ENCODE data around the gene GABRG3.

DNA sequence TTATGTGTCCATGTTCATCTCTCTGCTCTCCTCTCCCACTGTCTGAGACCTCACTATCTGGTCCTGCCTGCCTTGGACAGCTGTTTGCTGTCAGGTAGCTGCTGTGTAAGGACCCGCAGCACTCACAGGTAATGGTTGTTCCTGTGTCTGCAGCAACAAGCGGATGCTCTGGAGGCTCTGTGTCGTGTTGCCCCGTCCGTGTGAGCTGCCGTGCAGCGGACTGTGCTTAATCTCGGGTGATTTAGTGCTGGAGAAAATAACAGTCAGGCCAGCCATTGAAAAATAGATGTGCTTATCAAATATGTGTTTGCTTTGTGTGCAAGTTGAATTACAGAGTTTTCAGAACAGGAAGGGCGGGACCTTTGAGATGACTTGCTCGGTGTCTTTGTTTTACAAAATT, 121.4 kb downstream of the GABRG3 start:
- TF ChIP-seq, protein P1, sequence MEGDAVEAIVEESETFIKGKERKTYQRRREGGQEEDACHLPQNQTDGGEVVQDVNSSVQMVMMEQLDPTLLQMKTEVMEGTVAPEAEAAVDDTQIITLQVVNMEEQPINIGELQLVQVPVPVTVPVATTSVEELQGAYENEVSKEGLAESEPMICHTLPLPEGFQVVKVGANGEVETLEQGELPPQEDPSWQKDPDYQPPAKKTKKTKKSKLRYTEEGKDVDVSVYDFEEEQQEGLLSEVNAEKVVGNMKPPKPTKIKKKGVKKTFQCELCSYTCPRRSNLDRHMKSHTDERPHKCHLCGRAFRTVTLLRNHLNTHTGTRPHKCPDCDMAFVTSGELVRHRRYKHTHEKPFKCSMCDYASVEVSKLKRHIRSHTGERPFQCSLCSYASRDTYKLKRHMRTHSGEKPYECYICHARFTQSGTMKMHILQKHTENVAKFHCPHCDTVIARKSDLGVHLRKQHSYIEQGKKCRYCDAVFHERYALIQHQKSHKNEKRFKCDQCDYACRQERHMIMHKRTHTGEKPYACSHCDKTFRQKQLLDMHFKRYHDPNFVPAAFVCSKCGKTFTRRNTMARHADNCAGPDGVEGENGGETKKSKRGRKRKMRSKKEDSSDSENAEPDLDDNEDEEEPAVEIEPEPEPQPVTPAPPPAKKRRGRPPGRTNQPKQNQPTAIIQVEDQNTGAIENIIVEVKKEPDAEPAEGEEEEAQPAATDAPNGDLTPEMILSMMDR (IDR thresholded peaks at IDR 0.05; ENCODE audit: low read depth, low read length, missing input control), result no peak
- no peak for TF ChIP-seq YY1 (IDR thresholded peaks at IDR 0.05)
- no peak for TF ChIP-seq HNF4G (IDR thresholded peaks at IDR 0.05)
- TF ChIP-seq RXRA (IDR thresholded peaks at IDR 0.05), result no peak

Measured in liver (tissue), 3 donors.